ENCODE data around the gene PCNX2. TPM values are rescaled to one million over a fixed set of nuclear protein-coding genes. Genes with fewer than 3 reads are reported as not detected.

PCNX2 gene
- polyA plus RNA-seq, 3 donors = 0.29 to 7.9 (median 0.62) TPM

DNA sequence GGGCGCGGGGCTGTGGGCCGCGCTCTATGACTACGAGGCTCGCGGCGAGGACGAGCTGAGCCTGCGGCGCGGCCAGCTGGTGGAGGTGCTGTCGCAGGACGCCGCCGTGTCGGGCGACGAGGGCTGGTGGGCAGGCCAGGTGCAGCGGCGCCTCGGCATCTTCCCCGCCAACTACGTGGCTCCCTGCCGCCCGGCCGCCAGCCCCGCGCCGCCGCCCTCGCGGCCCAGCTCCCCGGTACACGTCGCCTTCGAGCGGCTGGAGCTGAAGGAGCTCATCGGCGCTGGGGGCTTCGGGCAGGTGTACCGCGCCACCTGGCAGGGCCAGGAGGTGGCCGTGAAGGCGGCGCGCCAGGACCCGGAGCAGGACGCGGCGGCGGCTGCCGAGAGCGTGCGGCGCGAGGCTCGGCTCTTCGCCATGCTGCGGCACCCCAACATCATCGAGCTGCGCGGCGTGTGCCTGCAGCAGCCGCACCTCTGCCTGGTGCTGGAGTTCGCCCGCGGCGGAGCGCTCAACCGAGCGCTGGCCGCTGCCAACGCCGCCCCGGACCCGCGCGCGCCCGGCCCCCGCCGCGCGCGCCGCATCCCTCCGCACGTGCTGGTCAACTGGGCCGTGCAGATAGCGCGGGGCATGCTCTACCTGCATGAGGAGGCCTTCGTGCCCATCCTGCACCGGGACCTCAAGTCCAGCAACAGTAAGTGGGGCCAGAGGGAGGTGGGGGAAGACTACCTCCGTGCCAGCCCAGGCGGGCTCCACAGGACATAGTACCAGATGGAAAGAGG is 32.8 kb upstream of the PCNX2 start:
- Histone ChIP-seq H3K4me1 (ENCODE audit: control insufficient read depth in 1 of 2, insufficient read depth in 2 of 2, low read length in 2 of 2) (peaks cover 22 to 34% of the 10 kb centered on the region in 2 donors), H3K36me3 (replicated peaks in 1 of 2; ENCODE audit: control insufficient read depth in 1 of 2, insufficient read depth in 2 of 2, low read length in 2 of 2) (no peaks in the 10 kb centered on the region), H3K4me3 (replicated peaks in 1 of 3; ENCODE audit: low read depth in 2 of 3, low read length in 3 of 3) (peak overlapping the region; percentile 35 to 82 (median 77)), H3K79me2 (ENCODE audit: insufficient read depth, low read length) (peaks cover 10% of the 10 kb centered on the region), H3K4me2 (replicated peaks; ENCODE audit: extremely low read depth, low read length, poor library complexity, severe bottlenecking) (peak overlapping the region; percentile 90), H3K27ac (ENCODE audit: low read depth in 1 of 2, low read length in 2 of 2) (no peak overlapping the region), H3K9me3 (replicated peaks in 1 of 2; ENCODE audit: control insufficient read depth in 1 of 2, insufficient read depth in 1 of 2, low read length in 2 of 2) (no peaks in the 10 kb centered on the region), H2AFZ (ENCODE audit: insufficient read depth, low read depth, low read length, poor library complexity, severe bottlenecking) (peak overlapping the region; percentile 85), H3K9ac (ENCODE audit: insufficient read depth, low read length, poor library complexity, severe bottlenecking) (peak overlapping the region; percentile 70), H3K27me3 (ENCODE audit: control insufficient read depth in 2 of 2, insufficient read depth in 2 of 2, low read length in 2 of 2) (peaks cover 9 to 16% of the 10 kb centered on the region in 2 donors), H4K20me1 (ENCODE audit: insufficient read depth, low read length) (no peaks in the 10 kb centered on the region)
- Mint-ChIP-seq H3K27ac (no peak overlapping the region), H3K4me3 (peak overlapping the region; percentile 75 to 88), H3K27me3 (ENCODE audit: low read depth in 3 of 3) (peaks cover 12 to 16% (median 15%) of the 10 kb centered on the region in 3 donors), H3K9me3 (peaks cover 0 to 3% (median 0%) of the 10 kb centered on the region in 7 donors), H3K4me1 (peaks cover 31% of the 10 kb centered on the region), H3K36me3 (no peaks in the 10 kb centered on the region)
- intact Hi-C loops (cut with micrococcal nuclease) = no loop called here
- DNase-seq = peak in 1 of 3 donors; percentile 7
- WGBS (ENCODE audit: insufficient coverage) = under 1% methylated on average over 94 of the region's 96 CpGs
- TF ChIP-seq, protein P1, sequence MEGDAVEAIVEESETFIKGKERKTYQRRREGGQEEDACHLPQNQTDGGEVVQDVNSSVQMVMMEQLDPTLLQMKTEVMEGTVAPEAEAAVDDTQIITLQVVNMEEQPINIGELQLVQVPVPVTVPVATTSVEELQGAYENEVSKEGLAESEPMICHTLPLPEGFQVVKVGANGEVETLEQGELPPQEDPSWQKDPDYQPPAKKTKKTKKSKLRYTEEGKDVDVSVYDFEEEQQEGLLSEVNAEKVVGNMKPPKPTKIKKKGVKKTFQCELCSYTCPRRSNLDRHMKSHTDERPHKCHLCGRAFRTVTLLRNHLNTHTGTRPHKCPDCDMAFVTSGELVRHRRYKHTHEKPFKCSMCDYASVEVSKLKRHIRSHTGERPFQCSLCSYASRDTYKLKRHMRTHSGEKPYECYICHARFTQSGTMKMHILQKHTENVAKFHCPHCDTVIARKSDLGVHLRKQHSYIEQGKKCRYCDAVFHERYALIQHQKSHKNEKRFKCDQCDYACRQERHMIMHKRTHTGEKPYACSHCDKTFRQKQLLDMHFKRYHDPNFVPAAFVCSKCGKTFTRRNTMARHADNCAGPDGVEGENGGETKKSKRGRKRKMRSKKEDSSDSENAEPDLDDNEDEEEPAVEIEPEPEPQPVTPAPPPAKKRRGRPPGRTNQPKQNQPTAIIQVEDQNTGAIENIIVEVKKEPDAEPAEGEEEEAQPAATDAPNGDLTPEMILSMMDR (IDR thresholded peaks at IDR 0.05) = no peak

DNA sequence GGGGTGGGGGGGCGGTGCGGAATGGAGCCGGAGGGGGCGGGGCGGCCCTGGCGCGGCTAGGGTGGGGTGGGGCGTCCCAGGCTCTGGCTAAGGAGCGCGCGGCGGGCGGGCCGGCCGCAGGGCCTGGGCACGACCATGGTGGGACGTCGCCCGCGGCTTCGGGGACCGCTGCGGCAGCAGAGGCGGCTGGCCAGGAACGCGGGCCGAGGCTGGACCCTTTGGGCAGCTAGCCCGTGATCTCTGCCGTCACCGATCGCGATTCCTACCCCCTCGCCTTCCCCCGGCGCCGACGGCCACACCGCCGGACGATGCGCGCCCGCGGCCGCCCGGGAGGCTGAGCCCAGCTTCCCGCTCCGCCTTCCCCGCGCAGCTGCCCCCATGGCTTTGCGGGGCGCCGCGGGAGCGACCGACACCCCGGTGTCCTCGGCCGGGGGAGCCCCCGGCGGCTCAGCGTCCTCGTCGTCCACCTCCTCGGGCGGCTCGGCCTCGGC is 32.2 kb upstream of the PCNX2 start, which contains the start of gene MAP3K21:
Gene MAP3K21, plus strand, starts transcription at position 74 of the 491 bp plus-strand sequence. Its CDS starts 305 bp downstream, at position 379.
- Histone ChIP-seq H3K27me3 (ENCODE audit: control insufficient read depth in 2 of 2, insufficient read depth in 2 of 2, low read length in 2 of 2) (peaks cover 9 to 16% of the 10 kb centered on the region in 2 donors), H4K20me1 (ENCODE audit: insufficient read depth, low read length) (no peaks in the 10 kb centered on the region), H3K36me3 (replicated peaks in 1 of 2; ENCODE audit: control insufficient read depth in 1 of 2, insufficient read depth in 2 of 2, low read length in 2 of 2) (no peaks in the 10 kb centered on the region), H2AFZ (ENCODE audit: insufficient read depth, low read depth, low read length, poor library complexity, severe bottlenecking) (peak within 1 kb of the TSS; percentile 85), H3K79me2 (ENCODE audit: insufficient read depth, low read length) (peaks cover 10% of the 10 kb centered on the region), H3K9ac (ENCODE audit: insufficient read depth, low read length, poor library complexity, severe bottlenecking) (peak within 1 kb of the TSS; percentile 70), H3K27ac (ENCODE audit: low read depth in 1 of 2, low read length in 2 of 2) (no peak within 1 kb of the TSS), H3K4me1 (ENCODE audit: control insufficient read depth in 1 of 2, insufficient read depth in 2 of 2, low read length in 2 of 2) (peaks cover 18 to 28% of the 10 kb centered on the region in 2 donors), H3K4me2 (replicated peaks; ENCODE audit: extremely low read depth, low read length, poor library complexity, severe bottlenecking) (peak within 1 kb of the TSS; percentile 90), H3K9me3 (replicated peaks in 1 of 2; ENCODE audit: control insufficient read depth in 1 of 2, insufficient read depth in 1 of 2, low read length in 2 of 2) (no peaks in the 10 kb centered on the region), H3K4me3 (replicated peaks in 1 of 3; ENCODE audit: low read depth in 2 of 3, low read length in 3 of 3) (peak within 1 kb of the TSS; percentile 35 to 82 (median 77))
- WGBS (ENCODE audit: insufficient coverage) = under 1% methylated on average over 64 of the region's 68 CpGs
- intact Hi-C loops (cut with micrococcal nuclease) = no loop called here
- Mint-ChIP-seq H3K4me3 (peak within 1 kb of the TSS; percentile 82 to 88), H3K9me3 (peaks cover 0 to 3% (median 0%) of the 10 kb centered on the region in 7 donors), H3K27ac (peak within 1 kb of the TSS in 5 of 7 donors; percentile 32 to 71 (median 54)), H3K27me3 (ENCODE audit: low read depth in 3 of 3) (peaks cover 12 to 16% (median 15%) of the 10 kb centered on the region in 3 donors), H3K4me1 (peaks cover 27% of the 10 kb centered on the region), H3K36me3 (no peaks in the 10 kb centered on the region)
- TF ChIP-seq, protein P1 (IDR thresholded peaks at IDR 0.05) = no peak
- peak in 1 of 3 donors; percentile 19 for DNase-seq

Data from CD14-positive monocyte (primary cell).